HG02938 (cell line): ENCODE measurements around the gene MGMT.

Experiments
- ATAC-seq: cut with Tn5 transposase; IDR thresholded peaks from one replicate; pipeline ENCODE4 v1.9.1; 2021; ENCODE audit warnings: mild to moderate bottlenecking, moderate library complexity; ENCODE audit not compliant: unreplicated experiment

MGMT gene

DNA sequence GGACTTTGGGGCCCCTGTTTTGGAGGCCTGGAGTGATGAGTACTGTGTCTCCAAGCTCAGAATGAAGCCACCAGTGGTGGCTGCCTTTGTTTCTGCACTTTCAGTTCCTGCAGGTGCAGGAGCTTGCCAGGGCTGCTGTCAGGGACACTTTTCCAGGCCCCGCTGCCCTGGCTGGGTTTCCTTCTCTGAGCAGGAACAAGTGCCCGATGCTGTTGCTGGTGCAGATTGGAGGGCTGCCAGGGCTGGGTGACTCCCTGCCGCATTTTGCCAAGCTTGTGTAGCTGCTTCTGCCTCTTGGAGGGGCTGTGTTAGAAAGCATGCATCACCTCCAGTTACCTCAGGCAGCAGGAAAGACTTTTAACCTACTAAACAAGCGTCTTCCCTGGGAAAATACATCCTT lies 211.1 kb downstream of the MGMT start:
- no peak for ATAC-seq

DNA sequence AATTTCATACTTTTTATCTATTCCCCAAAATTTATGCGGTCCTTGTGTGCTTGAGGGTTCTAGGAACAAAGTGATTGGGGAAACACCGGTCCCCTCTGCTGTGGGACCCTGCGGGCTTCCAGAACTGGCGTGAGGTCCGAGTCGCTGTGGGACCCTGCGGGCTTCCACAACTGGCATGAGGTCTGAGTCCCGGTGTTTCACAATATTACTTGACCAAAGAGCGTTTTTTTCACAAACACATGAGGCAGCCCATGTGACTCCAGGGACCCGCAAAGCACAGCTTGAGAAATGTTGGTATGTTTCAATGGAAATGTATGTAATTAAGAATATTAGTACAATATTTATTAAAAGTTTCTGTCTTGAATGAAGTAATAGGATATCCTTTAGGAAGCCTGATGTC lies 212.2 kb downstream of the MGMT start:
- no peak for ATAC-seq

DNA sequence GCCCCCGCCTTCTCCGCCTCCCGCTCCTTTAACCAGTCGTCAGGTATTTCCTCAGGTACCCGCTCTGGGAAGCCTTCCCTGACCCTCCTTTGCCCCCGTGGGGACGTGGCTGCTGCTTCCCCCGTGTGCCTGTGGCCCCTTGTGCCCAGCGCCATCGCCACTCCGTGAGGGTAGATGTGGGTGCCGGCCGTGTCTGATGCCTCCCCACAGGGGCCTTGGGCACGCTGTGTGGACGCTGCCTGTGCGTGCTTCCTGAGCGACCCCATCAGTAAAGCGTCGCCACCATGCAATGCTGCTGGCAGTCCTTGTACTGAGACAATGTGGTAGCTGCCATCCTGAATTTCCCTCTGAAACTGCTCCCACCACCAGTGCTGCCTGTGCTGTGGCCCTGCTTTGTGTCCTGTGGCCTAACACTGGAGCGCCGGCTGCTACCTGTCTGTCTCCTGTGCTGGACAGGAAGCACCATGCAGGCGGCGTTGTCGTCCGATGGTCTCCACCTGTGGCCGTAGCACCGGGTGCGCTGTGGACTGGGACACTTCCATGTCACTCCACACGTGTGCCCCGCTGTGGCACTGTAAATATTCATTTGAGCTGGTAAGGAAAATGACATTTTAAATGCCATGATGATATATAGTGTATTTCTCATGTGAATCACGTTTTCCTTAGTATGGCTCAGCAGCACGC lies 213.8 kb downstream of the MGMT start:
- ATAC-seq, result no peak

DNA sequence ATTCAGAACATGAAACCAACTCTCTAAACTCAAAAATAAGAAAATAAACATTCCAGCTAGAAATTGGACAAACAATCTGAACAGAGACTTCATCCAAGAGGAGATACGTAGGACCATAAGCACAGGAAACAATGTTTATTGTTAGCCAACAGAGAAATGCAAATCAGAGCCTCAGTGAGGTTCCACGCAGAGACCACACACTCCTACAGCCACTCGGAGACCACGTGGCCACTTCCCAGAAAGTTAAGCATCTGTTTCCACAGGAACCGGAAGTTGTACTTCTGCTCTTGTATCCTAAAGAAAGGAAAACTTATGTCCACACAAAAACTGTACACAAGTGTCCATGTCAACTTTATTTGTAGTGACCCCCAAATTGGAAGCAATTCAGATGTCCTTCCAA lies 214.8 kb downstream of the MGMT start:
- no peak for ATAC-seq

DNA sequence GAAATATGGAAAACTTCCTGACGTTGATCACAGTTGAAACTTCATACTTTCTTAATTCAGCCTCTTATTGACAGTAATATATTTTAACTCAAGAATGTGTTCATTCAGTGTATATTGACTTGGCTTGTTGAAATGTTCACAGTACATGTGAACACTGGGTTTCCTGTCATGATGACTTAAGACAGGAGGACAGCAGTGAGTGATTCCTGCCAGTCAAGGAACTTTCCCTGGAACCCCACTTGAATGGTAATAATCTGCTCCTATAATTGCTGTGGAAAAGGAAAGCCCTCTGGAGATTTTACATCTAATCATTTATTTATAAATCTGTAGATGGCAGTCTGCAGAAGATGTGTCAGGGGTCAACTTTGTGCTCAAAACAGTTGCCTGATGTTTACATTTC lies 216.5 kb downstream of the MGMT start:
- ATAC-seq, result no peak

DNA sequence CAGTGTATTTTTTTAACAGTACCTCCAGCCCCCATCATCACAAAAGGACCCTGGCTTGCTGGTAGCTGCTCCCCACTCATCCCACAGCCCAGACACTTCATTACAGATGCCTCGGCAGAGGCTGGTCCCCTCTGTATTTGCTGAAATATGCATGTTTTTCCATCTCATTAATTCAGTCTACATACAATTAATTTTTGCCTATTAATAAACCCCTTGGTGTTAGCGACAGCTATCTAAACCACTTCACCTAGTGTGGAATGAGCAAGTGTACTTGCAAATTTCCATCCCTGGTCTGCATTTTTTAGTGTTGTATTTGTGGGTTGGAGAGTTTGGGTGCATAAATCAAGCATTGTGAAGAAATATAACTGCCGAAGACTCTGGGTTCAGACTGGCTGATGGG lies 216.9 kb downstream of the MGMT start:
- ATAC-seq, result no peak

DNA sequence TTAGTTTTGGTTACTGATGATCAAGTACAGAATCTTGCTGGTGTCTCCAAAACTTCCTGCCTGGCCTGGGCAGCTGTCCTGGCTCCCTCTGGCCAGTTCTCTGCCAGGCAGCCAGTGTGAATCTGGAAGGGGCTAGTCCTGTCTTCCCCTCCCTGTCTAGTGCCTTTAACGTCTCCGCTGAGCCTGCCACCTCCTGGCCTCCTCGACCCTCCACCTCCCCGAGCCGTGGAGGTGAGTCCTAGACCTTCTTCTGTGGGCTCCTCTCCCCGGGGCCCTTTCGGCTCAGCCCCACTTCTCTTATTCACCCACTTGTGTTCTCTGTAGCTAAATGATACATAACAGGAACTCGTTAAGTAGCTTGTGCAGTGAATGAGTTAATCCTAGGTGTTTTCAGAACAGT lies 218.2 kb downstream of the MGMT start:
- no peak for ATAC-seq

DNA sequence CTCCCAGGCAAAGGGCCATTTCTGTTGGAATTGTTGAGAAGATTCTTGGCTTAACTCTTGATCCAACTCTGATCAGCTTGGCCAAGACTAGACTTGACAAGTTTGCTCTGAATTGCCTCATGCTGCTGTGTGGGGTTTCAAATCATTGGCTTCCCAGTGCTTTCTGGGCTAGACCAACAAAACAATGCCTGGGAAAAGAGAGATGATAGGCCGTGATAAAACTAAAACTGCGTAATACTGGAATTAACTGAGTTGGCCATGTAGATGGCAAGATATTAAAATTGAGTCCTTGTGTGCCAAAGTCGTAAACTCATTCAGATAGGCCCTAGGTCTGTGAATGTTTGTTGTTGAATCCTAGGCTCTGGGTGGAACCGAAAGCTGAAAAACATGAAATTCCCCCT lies 222.6 kb downstream of the MGMT start:
- ATAC-seq, result no peak

DNA sequence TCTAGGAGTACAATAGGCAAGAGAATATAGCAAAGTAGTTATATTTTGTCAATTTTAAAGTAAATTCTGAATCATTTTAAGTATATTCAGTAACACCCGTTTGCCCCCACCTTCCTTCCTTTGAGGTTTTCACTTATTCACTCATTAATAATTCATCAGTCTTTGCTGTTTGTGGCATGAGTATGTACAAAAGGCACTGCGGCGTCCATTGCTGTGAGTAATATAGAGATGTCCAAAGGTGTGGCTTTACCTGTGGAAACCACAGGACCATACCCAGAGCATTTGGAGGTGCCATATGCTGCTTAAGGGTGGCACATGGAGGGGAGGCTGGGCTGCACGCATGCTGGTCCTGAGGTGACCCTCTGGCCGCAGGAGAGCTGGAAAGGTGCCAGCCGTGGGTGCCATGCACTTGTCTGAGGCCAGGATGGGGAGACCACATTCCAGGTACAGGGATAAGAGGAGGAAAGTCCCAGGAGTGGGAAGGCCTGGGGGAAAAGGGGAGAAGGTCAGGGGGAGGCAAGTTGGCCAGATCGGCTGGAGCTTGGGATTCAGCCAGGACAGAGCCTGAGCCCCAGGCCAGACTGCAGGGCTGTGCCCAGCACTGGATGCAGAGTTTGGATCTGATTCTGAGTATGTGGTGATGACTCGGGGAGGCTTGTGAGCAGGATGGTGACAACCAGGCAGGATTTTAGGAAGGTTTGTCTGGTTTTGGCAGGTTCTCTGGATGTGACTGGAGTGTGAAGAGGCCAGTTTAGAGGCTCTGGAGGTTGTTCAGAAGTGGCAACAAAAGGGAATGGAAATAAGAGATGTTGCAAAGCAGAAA lies 223.4 kb downstream of the MGMT start:
- ATAC-seq, result no peak

DNA sequence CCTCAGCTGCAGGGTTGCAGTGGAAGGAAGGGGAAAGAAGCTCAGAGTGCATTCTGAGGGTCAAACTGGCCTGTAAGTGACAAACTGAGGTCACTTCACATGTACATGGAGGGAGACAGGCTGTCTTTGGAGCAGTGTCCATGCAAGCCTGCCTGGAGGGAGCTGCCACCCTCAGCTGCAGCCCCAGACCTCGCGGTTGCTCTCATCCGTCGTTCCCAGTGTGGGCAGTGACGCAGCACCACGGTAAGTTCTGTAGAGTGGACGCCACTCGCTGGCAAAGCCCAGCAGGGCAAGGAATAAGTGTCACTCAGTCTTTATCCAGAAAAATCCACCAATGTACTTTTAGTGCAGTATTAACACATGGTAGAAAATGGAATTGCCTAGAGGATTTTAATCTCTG lies 225.7 kb downstream of the MGMT start:
- no peak for ATAC-seq

DNA sequence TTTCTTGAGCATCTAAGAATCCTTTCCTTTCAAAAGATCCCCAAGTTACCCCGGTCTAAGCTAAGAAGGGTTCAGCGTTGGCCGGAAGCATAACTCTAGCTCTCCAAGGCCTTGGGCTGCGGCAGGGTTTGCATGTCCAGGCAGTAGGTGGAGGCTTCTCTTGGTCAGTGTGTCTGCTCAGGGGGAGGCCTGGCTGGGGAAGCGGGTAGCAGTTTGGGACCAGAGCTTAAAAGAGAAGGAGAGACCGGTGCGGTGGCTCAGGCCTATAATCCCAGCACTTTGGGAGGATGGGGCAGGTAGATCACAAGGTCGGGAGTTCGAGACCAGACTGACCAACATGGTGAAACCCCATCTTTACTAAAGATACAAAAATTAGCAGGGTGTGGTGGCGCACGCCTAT lies 226.3 kb downstream of the MGMT start:
- ATAC-seq, result no peak

DNA sequence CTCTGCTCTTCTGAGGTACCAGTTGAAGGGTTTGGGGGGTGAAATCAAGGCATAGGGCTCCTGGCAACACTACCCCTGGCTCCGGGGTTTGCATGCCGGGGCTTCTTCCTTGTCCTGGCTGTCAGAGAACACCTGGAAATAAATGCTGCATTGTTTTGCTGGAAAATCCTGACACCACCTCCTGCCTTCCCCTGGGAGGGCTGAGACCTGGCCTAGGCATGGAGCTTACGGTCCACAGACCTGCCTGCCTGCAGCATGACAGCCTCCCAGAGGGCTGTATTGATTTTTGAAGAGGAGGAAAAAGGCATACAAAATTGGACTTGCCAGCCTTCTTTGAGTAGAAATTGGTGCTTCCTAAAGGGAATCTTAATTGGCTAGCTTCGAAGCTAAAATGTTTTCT lies 227.1 kb downstream of the MGMT start:
- no peak for ATAC-seq

DNA sequence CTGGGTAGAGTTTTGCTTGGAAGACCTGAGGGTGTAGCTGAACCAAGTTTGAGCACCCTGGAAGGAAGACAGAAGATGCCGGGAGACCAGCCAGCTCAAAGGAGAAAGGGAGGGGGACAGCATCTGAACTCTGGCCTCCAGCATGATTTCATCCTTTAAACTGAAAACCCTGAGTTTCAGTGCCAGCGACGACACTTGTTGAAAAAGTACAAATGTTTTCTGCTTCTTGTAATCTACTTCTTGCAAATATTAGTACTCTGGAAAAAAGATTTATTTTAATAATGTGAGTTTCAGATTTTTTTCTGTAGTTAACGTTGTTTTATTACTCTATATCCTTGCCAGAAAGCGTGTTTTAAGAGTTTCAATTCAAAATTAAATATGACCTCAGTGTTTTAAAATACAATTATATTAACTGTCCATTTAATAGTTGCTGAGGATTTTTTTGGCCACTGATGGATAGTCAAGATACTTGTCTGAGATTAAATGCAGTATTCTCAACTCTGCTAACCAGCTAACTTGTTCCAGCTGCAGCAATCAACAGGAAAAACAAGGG lies 227.7 kb downstream of the MGMT start:
- no peak for ATAC-seq

DNA sequence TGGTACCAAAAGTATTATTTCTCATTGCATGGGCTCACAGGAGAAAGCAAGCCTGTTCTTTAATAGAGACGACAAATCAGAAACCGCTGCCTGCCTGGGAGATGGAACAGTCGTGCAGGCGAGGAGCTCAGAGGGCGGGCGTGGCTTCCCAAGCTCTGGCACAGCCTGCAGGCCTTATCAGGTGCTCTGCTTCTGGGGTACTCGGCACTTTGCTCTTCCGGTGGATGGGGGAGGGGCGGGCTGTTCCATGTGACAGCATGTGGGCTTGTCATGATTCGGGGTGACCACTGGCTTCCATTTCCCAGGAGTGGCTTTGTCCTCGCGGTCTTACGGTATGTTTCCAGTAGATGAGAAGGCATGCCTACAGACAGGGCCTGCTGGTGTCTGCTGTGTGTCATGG lies 228.6 kb downstream of the MGMT start:
- ATAC-seq, result no peak

DNA sequence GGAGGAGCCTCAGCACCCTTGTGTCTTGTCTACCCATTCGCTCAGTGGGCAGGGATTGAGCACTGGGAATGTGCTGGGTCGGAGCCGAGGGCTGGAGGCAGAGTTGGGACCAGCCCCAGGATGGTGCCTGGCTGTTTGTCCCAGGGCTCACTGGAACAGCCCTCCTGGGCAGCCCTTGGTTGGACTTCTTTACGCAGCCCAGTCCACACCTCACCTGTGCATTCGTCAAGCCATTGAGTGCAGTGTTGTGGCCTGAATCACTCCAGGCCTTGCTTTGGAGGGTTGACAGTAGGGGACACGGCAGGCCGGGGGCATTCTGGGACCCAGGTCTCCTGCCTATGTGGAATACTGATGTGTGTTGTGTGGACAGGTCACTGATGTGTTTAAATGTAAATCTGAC lies 229.6 kb downstream of the MGMT start:
- ATAC-seq, result no peak

DNA sequence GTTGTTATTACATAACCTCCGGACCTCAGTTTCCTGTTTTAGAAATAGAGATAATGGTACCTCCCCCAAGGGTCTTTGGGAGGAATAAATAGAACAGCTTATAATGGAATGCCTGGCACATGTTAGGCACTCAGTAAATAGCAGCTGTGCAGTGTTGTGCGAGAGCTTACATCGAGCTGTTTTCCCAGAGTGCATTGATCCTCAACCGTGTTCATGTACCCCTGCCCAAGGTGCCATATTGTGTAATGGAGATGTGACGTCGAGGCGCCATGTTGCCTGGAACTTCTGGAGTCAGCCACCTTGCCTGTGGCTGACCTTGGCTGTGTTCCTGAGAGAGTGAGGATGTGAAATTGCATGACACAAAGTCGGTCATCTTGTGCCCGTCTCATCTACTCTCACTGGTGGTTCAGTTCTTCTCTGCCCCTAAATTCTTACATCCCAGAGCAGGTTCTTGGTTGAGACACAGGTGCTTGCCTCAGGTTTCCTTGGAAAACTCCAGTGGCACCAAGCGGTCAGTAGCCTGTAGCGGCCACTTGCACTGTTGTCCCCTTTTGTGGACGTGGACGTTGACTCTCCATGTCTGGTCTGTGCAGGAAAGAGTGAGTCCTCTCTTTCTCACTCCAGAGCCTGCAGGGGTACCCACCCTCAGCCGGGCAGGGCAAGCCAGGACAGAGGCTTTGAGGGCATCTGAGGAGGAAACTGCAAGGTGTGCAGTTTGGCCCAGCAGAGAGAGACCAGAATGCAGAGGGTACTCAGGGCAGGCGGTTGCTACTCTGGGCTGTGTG lies 230.6 kb downstream of the MGMT start:
- ATAC-seq, result no peak

DNA sequence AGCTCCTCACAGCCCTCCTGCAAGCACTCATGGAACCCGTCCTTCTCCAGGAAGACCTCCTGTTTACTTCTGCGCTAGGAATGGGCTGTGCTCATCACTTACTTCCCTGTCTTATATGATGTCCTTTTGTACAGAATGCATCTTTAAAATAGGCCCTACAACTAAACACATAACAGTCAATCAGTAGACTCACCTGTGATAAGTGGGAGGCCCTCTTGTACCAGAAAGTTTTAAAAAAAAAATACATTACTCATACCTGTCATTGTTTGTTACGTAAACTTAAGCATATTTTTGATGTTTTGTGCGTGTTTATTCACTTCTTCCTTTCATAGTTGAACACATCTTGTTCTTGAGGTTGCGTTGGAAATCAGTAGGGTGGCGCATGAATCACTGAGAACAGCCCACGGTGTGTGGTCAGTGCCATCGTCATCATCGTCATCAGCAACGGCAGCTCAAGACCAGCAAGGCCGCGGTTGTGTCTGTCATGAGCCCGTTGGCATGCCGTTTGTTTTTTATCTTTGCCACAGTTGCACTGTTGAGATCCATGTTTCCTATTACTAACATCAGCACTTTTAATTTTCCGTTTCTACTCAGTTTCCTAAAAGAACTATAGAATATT lies 232.8 kb downstream of the MGMT start:
- ATAC-seq, result no peak

DNA sequence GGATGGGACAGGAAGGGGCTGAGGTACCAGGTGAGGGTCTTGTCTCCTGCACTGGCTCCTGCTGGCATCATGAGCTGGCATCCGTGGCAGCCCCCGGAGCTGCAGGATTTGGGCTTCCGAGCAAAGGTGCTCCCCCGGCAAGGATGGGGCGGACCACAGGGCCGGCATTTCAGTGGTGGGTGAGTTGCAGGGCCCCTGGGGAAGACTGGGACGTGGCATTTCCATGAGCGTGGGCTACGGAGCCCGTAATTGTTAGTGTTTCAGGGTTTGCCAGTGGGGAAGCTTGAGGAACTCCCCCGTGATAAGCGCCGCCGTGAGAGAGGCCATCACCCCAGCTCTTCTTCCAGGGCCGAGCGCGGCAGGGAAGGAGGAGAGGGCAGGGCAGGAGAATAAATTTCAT lies 235.6 kb downstream of the MGMT start:
- no peak for ATAC-seq

DNA sequence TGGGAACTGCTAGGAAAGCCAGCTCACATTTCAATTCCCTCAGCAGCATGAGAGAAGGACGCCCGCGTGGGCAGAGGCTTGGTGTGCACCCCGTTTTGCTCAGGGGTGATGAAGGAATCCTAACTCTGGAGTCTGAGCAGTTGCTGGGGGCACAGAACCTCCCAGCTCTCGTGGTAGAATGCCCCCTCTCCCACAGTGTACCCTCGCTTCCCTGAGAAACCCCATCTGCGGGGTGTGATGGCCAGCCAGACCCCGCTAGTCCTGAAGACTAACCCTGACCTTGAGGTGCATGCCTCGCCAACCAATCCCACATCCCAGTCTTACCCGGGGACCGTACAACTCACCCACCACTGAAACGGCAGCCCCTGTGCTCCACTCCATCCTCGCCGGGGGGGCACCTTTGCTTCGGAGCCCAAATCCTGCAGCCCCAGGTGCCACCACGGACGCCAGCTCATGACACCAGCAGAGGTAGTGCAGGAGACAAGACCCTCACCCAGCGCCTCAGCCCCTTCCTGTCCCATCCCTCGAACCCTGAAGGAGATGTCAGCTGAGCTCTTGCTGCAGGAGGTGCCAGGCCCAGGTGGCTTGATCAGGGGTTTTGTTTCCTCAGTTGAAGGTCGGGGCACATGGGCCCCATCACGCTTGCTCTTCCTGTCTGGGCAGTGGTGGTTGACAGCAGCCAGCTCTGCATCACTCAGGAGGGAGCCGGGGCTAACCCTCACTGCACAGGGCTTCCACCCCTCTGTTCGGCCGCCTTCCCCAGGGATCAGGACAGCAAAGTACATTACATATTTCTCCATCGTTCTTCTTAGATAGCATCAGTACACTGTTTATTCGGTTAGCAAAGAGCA lies 236.5 kb downstream of the MGMT start:
- ATAC-seq, result no peak

DNA sequence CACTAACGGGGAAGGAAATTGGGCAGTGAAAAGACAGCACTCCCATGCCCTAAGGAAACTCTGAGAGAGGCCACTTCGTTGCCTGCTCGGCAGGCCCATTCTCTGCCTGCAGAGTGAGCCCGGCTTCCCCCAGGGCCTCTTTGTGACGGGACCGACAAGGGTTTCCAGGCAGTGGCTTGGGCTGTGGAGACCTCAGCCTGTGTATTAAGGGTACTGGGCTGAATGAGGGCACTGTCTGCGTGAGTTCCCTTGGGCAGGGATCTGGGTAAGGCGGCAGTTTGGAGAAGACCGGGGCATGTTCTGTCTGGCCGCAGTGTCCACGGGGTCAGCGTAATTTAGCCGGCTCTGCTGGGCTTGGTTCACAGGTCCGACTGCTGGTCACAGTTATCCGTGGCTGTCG lies 237.2 kb downstream of the MGMT start:
- ATAC-seq, result no peak
